Neural progenitor cell (in vitro differentiated cells): ENCODE measurements around the gene ARHGEF39.

Experiments used
- CTCF ChIP-seq: fragments of 200-600 bp; sonication (generic); IDR thresholded peaks from 2 replicates; pipeline ENCODE4 v1.5.1; 2017; ENCODE audit warnings: antibody characterized with exemption, mild to moderate bottlenecking
- EZH2phosphoT487 ChIP-seq: fragments of 200-600 bp; sonication (generic); IDR thresholded peaks from 2 replicates; pipeline ENCODE4 v1.6.1; 2017; ENCODE audit warnings: antibody characterized with exemption

- TF ChIP-seq CTCF, result no peak
- no peak for TF ChIP-seq EZH2phosphoT487
Observed at GRCh38 chr9:35662437-35662836, 2.6 kb downstream of the ARHGEF39 start.
